ENCODE measurements around the gene KCNAB2.

The KCNAB2 gene

DNA sequence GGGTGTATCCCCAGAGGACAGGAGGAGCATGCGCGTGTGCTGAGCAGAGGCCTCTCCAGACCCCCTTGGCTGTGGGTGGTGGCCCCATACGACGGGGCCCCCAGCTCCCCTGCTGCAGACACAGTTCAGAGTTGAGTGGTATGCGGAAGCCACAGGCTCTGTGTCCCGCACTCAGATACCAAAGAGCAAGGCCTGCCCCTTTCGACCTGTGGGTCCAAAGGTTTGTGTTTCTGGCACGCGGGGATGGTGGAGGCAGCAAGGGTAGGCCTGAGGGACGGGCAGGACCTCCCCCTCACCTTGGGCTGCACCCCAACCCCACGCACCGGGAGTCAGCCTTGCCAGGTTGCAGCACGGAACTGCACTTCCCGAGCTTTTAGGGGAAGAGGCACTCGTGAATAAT lies at the start of gene KCNAB2:
Gene KCNAB2, plus strand, starts transcription at position 328 of the 400 bp plus-strand sequence. CDS start 5,649 bp downstream, outside the sequence.
- FAIRE-seq, result no peak

DNA sequence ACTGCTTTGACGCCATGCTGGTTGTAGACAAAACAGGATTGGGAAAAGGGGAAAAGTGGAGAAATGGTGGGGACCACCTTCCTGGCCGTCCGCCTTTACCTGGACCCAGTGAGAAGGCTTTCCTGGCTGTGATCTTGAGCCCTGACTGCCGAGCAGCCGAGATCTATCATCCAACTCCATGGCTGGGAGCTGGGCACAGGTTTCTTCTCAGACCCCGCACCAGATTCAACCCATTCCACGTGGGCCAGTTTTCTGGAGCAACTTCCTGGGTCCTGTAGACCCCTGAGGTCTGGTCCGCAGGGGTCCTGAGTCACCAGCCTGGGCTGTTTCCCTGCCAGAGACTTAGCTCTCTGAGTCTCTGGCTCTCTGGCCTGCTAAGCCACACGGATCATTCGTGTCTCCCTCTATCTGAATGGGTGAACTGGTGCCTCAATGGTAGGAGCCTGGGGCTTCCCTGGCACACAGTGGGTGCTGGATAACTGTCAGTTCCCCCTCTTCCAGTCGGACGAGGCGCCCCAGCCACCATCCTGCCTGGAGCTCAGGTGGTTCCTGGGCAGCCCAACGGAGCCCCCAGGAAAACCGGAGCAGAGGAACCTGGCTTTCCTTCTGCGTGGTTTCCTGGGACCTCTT lies 48.9 kb upstream of the KCNAB2 start:
- FAIRE-seq, result no peak

DNA sequence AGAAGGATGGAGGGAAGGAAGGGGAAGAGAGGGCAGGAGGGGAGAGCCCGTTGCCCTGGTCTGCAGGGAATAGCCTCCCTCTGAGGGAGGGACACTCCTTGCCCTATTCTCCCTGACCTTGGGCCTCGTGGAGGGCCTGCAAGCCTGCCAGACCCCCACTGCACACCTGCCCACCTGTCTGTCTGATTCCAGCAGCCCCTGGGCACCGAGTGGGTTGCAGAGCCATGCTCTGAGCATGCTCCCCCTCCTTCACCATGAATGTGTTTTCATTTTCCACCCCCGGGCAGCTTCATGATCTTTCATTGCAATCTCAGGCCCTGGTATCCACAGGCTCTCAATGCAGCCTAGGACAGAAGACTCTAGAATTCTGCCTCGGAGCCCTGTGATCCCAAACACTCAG lies 48.4 kb upstream of the KCNAB2 start:
- no peak for FAIRE-seq

DNA sequence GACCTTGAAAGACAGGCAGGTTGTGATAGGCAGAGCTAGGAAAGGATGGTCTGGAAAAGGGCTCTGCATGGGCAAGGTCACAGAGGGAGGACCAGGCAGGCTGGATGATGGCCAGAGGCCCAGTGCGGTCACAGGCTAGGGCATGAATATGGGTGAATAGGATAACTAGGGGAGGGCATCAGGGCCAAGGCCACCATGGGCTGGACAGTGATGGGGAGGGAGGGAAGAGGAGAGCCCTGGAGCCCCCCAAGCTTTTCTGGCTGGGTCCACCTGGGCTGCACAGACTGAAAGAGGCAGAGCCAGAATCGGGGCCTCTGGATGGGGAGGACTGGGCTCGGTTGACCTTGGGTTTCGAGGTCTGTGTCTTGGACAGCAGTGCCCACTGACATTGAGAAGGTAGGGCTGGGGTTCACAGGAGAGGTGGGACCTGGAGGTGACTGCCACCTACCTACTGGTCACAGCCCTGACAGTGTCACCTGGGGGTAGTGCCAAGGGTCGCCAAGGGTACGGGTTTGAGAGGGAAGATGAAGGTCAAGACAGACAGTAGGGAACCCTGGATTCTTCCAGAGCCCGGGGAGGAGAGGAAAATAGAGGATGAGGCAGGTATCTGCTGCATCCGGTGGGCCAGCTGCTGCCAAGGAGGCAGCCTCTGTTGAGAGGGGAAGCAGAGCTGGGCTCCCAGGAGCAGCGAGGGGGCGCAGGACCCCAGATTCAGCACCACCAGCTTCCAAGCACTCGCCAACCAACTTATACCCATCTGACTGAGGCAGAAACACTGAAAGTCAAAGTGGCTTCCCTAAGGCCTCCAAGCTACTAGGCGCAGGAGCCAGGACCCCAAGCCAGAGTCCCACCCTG lies 47.4 kb upstream of the KCNAB2 start:
- no peak for FAIRE-seq

DNA sequence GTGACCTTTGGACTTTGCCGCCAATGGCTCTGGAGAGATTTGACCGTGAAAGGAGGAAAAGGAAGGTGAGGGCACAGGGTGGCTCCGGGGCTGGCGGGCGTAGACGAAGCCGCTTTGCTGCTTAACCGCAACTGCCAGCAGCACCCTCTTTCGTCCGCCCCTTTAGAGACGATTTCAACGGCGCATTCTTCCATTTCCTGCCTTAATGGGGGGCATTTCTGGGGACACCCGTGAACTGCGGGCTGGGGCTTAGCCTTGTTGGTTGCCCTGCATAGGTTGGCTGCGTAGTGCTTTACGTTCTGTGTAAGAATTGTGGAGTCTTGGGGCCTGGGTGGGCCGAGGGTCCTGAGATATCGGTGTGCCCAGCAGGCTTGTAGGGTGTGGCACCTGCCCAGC lies 46.8 kb upstream of the KCNAB2 start:
- no peak for FAIRE-seq

DNA sequence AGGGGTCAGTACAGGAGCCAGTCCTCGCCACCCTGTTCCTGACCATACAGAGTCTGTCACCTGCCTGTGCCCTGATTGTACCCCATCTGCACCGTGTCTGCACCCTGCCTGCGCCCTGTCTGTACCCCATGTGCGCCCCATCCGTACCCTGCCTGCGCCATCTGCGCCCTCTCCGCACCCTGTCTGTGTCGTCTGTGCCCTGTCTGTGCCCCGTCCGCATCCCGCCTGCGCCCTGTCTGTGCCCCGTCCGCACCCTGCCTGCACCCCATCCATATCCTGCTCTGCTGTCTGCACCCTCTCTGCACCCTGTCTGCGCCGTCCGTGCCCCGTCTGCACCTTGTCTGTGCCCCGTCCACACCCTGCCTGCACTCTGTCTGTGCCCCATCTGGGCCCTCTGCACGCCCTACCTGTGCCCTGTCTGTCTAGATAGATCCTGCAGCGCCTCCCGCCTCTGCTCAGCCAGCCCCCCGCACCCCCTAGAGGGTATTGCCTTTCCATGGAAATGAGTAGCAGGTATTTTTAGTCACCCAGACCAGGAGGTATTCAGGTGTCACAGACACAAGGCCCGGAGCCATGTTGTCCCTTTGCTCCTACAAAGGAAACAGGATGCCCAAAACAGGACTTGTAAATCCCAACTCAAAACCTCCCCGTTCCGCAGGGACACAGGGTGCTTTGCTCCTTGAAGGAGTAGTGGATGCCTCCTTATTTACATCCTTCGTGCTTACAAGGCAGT lies 45.8 kb upstream of the KCNAB2 start:
- no peak for FAIRE-seq

DNA sequence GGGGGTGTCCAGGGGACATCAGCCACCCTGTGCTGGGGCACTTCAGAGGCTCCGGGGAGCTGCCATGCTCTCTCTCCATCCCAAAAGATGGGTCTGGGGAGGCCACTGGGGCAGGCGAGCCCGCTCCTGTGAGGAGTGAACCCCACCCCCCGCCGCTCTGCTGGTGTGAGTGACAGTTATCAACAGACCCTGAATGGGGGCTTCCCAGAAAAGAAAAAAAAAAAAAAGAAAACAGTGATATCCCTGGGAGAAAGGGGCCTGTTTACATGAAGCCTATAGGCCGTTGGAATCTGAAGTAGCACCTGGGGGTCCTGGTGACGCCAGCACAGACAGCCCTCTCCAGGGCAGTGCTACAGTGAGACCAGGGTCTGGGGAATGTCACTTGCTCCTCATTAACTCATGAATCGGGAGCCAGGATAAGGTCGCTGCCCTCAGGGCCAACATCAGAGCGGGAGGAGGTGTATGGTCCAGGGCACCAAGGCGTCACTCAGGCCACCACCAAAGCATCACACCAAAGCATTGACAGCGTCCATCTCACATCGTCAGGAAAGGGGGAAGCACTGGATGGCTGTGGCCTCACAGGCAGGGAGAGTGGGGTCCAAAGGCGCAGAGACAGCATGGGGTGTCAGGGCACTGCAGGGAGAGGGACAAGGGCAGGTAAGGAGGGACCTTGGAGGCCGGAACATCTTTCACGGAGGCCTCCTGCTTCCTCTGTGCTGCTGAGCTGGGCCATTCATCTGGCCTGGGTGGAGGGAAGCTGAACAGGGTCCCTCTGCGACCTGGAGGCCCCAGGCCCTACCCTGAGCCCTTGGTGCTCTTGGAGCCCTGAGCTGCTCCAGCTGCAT lies 45.0 kb upstream of the KCNAB2 start:
- no peak for FAIRE-seq

DNA sequence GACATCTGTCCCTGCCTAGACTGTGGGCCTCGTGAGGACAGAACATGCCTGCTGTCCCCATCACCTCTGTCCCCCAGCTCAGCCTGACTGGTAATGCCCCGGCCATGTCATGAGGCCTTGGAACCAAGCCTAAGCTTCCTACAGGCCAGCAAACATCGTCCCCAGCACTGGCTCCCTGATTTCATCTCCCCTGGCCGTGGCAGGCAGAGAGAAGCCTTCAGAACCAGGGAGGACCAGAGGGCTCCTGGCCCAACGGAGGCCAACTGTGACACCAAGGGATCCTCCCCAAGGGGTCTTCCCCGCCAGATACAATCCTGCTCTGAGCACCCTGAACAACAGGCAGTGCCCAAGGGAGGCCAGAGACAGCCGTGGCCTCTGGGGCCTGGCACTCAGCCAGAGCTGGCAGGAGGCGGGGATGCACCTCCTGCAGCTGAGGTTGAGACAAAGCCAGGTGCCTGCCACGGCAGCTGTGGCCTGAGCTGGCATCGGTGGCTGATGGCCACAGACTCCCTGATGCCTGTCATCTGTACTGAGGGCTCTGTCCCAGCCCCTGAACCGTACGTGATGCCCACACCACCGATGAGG lies 43.6 kb upstream of the KCNAB2 start:
- FAIRE-seq, result no peak

DNA sequence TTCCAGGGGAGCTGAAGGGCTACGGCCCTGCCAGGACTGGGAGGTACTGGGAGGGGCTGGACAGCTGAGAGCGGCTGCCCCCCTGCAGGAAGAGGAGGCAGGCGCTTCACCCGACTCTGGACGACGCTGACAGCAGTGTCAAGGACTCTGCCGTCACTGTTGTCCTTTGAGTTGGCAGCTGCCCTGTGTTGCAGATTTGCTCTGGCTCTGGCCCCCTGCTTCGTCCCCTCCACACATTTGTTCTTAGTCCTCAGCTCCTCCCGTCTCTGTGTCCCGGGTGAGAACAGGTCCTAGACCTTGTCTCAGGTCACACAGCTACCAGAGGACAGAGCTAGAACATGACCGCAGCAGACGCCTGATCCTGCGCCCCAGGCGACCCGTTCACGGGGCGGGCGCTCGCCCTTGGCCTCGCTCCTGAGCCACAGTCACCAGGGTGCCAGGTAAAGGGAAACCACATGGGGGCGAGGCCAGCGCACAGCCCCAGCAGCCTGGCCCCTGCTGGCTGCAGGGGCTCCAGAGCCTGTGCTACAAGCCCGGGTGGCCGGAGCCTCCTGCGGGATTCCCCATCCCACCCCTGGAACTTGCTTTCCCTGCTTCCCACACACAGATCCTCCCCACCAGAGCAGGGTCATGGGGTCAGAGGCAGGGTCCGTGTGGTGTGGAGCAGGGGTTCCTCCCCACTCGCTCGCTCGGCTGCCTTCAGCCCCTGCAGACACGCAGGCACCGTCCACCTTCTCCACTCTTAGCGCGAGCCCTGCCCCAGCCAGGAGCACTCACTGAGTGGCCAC lies 42.8 kb upstream of the KCNAB2 start:
- FAIRE-seq, result no peak

DNA sequence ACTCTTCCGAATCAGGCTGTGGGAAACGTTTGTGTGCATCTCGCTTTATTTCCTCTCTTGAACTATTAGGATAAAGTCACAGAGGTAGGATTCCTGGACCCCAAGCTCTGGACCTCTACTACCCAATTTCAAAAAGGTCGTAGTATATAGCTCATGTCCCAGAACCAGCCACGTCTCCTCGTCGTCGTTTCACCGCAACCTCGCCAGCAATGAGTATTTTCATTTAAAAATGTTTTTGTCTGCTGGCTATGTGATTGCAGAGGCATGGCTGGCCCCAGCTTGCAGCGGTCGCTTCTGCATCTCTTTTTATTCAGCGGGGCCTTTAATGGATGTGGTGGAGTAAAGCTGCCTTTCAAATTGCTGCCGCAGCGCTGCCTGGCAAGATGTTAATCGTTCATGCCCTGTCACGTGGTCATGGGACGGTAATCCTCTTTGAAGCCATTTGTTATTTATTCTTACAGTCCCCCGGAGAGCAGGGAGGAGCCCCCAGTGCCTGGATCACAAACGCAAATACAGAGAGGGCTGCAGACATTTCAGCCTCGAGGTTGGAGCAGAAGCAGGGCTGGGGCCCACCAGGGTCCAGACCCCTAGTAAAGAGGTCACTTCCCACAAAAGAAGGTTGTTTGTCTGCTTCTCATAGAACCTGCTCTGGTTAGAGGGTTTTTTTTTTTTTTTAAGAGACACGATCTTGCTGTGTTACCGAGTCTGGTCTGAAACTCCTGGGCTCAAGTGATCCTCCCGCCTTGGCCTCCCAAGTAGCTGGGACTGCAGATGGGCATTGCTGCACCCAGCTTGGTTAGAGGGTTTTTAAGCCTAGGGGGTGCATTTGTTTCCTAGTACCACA lies 41.9 kb upstream of the KCNAB2 start:
- FAIRE-seq, result no peak

DNA sequence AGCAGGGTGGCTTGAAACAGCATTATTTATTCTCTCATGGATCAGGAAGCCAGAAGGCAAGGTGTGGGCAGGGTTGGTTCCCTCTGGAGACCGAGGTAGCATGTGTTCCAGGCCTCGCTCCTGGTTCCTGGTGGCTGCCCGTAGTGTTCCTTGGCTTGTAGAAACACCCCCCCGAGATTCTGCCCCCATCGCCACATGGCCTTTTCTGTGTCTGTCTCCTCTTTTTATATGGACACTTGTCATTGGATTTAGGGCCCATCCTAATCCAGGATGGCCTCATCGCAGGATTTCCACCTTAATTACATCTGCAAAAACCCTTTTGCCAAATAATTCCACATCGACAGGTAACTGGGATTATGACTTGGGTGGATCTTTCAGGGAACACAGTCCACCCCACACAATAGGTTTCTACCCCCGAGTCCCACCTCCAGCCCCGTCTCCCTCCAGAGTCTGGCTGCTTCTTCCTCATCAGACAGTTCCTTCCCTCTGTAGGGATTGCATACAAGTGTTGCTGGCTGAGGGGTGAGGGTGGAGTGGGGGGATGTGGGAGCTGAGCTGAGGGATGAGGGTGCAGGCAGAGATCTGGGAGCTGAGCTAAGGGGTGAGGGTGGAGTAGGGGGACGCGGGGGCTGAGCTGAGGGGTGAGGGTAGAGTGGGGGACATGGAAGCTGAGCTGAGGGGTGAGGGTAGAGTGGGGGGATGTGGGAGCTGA lies 41.1 kb upstream of the KCNAB2 start:
- no peak for FAIRE-seq

DNA sequence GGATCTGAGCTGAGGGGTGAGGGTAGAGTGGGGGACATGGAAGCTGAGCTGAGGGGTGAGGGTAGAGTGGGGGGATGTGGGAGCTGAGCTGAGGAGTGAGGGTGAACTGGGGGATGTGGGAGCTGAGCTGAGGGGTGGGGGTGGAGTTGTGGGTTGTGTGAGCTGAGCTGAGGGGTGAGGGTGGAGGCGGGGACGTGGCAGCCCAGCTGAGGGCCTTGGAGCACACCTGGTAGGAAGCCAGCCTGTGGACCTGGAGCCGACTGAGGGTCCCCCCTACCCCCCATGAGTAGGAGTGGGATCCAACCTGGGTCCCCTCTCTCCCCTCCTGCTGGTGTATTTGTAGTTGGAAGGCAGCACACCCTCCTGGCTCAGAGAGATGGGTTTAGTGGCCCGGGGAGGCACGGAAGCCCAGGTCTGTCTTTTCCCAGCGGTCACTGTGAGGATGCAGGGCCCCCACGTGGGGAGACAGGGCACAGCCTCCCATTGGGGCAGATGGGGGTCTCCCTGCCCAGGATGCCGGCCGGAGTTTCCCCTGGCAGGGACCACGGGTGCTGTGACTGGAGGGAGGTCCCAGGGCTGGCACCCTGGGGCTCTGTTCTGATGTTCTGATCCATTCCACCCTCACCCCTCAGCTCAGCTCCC lies 40.3 kb upstream of the KCNAB2 start:
- FAIRE-seq, result no peak

DNA sequence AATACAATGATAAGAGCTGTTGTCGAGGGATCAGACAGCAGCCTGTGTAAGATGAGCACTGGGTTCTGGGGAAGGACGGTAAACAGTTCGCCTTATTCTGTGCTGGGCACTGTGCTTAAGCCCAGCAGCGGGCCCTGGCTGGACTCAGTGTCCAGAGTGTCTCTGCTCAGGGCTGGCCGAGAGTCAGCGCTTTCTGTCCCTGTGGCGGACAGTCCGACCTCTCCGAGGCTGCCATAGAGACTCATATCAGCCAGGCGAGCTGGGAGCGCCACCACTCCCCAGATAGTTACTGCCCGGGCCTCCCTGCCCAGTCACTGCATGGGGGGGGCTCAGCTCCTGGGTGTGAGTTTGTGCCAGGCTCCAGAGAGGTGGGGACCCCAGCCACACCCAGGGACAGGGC lies 38.8 kb upstream of the KCNAB2 start:
- FAIRE-seq, result no peak

DNA sequence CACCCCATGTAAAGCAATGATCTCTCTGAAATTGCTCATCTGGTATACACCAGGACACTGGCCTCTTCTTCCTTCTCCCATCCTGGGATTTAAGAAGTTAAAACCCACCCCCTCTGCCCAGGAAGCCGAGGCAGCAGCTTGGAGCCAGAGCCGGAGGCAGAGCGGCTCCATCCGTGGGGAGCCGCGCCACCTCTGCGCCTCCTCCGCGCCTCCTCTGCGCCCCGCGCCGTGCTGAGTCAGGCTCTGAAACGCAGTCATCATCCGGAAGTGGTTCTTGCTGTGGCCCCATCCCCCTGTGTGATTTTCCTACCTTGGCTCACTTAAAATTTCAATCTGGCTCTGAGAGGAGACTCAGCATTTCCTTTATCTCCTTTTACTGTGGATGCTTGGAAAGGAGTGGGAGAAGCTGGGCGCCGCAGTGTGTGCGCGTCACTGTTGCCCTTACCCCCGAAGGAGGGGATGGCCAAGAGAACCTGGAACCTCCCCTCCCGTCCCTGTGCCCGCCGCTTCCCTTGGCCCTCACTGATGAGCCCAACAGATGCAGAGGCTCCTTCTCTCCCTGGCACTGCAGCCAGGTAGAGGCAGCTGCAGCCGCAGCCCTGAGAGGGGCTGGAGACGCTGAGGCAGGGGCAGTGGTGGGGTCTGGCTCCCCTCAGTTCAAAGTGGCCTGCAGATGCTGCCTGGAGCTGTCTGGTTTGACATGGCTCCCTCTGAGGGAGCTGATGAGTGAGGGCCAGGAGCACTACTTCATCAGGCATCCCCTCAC lies 38.2 kb upstream of the KCNAB2 start:
- no peak for FAIRE-seq

DNA sequence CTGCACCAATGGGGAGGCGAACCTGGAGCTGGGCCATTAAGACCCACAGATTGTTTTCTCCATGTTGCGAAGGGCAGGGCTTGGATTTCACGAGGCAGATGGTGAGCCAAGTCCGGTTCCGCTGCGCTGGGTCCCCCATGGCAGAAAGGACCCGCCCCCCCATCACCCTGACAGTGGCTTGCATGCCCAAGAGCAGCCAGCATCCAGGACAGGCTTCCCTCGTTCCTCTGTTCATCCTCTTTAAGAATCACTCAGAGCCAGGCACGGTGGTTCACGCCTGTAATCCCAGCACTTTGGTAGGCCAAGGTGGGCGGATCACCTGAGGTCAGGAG lies 37.6 kb upstream of the KCNAB2 start:
- FAIRE-seq, result no peak

DNA sequence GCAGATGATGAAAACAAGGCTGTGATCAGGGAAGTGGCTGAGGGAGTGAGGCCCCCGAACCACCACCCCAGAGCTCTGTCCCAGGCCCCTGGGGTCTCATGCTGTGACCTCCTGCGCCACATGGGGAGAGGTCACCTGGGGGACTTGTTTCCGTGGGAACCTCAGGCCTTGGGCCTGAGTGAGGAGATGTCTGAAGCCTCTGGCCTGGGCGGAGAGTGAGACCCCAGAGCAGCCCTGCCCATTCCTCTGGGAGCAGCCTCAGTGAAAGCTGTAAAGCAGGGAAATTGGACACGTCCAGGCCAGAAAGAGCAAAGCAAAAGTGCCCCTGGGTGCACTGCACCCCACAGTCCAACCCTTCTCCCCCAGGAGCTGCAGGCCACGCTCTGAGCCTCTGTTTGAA lies 37.0 kb upstream of the KCNAB2 start:
- FAIRE-seq, result no peak

DNA sequence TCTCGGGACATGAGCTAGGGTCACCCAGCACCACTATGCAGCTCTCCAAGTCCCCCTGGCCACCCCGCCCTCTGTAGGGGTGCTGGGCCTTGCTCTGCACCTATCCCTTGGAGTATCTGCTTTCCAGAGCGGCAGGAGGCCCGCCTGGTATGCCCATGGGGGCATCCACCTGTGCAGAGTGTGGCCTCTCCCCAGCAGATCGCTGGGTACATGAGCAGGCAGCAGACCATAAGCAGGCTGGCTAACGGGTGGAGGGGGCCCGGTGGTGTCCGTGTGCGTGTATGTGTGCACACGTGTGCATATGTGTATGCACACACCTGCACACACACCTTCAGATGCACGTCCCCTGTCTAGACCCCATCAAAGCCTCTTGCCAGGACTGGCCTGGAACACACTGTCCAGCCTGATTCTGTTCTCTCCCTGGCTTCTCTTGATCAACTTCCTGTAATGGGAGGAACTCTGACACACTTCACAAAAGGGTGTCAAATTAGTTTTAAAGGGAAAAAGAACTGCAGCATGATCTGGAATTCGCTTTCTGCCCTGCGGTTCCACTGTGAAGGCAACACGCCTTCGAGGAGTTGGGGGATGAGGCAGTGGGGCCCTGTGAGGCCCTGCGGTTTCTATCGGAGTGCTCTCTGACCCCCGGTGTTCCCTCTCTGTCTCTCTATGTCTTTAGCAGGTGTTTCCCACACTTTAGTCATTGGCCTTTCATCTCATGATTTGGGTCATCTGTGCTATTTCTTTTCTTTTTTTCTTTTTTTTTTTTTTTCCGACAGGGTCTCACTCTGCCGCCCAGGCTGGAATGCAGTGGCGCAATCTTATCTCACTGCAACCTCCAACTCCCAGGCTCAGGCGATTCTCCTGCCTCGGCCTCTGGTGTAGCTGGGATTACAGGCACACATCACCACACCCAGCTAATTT lies 36.3 kb upstream of the KCNAB2 start:
- FAIRE-seq, result no peak

DNA sequence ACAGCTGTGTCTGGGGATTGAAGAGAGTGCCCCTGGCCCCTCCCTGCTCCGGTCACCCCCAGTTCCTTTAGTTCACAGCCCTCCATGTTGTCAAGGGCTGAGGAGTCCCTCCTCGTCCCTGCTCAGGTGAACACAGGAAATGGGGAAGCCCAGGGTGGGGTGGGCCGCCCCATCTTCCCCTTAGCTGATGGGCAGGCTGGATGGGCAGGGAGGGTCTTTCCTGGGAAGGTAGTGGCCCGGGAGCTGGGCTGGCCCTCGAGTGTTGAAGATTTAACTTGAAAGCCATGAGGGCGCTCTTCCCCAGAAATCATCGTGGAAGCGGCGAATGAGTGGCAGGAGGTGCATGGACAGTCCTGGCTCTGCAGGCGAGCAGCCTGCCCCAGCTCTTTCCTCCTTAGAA lies 35.1 kb upstream of the KCNAB2 start:
- FAIRE-seq, result no peak
